Activated T-cell treated with anti-CD3 and anti-CD28 coated beads for 4 hours (primary cell): ENCODE measurements around the gene ACSS3.
"Not testable (repeated sequence)": the region's sequence is repeated elsewhere in the genome, so short reads cannot be mapped to it uniquely, and the experiment has no call there.

Experiments
- DNase-seq: peaks from one replicate; pipeline ENCODE4 v3.0.0-alpha.2; 2020

ACSS3 gene

DNA sequence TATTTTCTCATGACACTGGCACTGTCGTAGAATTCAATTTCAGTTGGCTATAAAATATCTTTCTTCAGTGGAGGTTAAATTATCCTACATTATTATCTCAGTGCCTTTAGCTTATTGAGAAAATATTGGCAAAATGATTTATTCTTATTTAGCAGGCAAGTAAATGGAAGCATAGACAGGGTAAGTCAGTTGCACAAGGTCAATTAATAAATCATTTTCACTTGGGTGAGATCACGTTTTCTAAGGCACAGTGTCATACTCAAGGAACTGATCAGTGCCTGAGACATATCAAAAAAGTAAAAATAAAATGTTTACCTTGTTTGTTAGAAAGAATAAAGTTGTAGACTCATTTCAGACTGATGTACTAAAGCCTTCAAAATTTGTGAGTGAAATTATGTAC, 95.0 kb downstream of the ACSS3 start:
- no peak for DNase-seq

- DNase-seq = no peak
These were observed 96.8 kb downstream of the ACSS3 start for GRCh38 chr12:81174664-81175063.

DNA sequence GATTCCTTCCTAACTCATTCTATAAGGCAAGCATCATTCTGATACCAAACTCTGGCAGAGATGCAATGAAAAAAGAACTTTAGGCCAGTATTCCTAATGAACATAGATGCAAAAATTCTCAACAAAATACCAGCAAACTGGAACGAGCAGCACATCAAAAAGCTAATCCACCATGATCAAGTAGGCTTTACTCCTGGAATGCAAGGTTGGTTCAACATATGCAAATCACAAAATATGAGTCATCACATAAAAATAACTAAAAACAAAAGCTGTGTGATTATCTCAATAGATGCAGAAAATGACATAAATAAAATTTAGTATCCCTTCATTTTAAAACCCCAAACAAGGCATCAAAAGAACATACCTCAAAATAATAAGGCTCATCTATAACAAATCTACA, 98.9 kb downstream of the ACSS3 start:
- no peak for DNase-seq

DNA sequence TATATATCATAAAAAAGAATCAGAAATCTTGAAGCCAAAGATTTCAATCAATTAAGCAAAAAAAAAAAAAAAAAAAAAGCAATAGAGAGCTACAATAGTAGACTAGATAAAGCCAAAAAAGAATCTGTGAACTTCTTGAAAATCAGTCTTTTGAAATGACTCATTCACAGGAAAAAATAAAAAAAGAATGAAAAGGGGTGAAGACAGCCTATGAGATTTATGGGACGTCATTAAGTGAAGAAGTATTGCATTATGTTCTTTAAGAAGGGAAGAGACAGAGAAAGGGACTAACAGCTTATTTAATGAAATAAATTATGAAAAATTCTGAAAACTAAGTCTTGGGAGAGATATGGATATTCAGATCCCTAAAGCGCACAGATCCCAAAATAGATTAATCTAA, 103.8 kb downstream of the ACSS3 start:
- no peak for DNase-seq

DNA sequence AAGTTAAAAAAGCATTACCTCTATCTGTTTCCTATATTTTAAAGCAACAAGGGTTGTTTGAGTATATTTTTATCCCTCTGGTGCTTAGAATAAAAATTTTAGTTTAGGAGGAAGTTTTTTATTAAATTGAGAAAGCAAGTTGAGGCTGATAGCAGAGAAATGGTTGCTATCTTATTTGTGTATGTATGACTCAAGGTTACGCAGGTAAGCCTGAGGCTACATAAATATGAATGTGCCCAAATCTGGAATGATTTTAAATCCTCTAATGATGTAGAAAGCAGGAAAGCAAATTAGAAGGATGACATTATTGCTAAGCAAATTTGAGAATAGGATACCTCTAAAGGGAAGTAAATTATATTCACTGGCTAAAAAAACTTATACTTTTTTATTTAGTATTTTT, 109.8 kb downstream of the ACSS3 start:
- DNase-seq = no peak

DNA sequence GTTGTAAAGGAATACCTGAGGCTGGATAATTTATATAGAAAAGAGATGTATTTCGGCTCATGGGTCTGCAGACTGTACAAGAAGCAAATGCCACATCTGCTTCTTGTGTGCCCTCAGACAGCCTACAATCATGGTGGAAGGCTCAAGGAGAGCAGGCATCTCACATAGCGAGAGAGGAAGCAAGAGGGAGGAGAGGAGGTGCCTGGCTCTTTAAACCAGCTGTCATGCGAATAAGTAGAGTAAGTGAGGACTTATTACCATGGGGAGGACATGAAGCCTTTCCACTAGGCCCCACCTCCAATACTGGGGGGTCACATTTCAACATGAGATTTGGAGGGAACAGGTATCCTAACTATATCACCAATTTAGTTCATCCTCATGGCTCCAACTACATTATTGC, 118.7 kb downstream of the ACSS3 start:
- no peak for DNase-seq

GRCh38 chr12:81200561-81200960, 122.7 kb downstream of the ACSS3 start:
- DNase-seq = not testable (repeated sequence)

DNA sequence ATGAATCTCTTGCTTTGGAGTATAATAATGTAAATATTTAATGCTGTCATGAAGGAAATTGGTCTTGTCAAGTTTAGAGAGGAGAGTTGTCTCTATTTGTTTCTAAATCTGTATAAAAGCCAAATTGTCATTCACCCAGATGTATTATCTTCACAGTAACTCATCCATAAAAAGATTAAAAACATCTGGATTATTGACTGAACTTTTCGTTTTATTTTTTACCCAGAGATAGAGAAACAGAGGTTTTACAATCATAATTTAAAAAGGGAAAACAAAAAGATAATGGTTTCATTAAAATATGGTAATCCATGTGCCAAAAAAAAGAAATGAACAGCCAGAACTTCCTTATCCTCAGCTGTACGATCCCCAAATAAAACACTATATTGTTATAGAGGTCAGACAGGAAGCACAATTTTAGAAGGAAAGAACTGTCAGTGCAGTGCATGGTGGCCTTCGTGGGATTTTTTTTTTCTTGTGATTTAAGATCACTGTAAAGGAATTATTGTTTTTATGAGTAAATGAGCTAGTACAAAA, 125.9 kb downstream of the ACSS3 start:
- no peak for DNase-seq

- DNase-seq = no peak
These were observed 127.5 kb downstream of the ACSS3 start for GRCh38 chr12:81205416-81205815.

- DNase-seq = no peak
These were observed 128.6 kb downstream of the ACSS3 start for GRCh38 chr12:81206429-81206828.

DNA sequence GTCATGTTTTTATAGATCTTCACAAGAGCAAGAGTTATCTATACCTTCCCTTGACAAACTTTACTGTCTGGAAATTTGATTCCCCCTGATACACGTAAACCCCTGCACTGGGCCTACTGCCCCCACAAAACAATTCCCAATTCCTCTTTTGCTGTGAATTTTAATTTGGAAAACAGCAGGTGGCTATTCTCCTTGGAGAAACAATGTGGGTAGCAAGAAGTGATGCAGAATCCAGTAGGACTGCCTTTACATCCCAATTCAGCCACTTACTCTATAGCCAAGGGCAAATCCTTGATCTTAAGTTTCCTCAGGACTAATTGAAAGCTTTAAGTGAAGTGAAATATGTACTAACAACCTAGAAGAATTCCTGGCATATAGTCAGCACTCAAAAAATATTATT, 129.3 kb downstream of the ACSS3 start:
- DNase-seq = no peak

DNA sequence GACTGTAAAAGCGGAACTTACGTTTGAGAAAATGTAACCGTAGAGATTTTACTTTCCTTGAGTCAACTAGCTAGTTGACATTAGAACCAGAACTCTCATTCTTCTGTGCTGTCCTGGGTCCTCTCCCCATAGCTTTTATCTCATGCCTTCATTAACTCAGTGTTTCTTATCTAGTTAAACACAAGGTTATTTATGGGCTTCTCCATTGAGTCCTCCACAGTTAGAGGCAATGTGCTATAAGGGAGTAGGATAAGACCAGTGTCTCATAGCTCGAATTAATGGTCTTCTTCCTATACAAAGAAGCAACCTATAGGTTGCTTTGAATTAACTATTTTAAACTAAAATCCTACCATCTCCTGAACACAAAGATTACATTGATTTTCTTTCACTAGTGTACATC, 129.8 kb downstream of the ACSS3 start:
- DNase-seq = no peak

GRCh38 chr12:81208187-81208911, 130.5 kb downstream of the ACSS3 start:
- no peak for DNase-seq

DNA sequence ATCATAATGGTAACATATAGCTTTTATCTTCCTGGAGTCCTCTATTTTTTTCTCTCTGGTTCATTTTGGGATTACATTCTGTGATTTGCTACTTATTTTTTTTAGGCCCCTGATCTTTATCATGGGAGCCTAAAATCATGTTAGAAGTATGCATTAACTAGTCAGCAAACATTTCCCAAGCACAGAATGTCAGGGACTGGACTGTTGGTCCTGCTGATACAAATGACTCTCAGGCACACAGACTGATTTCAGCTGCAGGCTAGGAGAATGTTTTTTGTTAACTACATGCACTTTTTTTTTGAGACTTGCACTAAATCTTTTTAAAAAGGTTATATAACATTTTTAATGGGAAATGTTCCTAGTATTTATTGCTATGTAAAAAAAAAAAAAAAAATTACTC, 131.1 kb downstream of the ACSS3 start:
- DNase-seq = no peak

GRCh38 chr12:81209772-81210225, 131.9 kb downstream of the ACSS3 start:
- DNase-seq = not testable (repeated sequence)

- DNase-seq = no peak
These were observed 133.4 kb downstream of the ACSS3 start for GRCh38 chr12:81211306-81211705.

GRCh38 chr12:81212996-81213696, 135.3 kb downstream of the ACSS3 start:
- DNase-seq = no peak

GRCh38 chr12:81216739-81217138, 138.9 kb downstream of the ACSS3 start:
- no peak for DNase-seq

DNA sequence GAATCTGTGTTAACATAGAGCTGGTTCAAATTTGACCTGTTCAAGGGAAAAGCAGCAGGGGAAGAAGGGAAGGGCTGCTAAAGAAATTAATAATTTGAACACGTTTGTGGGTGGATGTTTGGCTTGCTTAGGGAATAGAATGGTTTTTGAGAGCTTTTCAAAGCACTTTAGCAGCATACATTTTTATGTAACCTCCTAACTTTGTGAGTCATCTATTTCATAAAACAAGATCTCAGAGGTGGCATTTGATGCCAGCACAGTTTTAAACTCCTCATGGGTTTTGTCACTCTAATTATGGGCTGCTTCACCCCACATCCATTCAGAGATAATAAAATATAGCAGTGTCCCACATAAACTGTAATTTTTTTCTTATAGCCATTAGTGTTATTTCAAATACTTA, 143.8 kb downstream of the ACSS3 start:
- no peak for DNase-seq

- no peak for DNase-seq
These were observed 145.1 kb downstream of the ACSS3 start for GRCh38 chr12:81222846-81223592.

GRCh38 chr12:81224626-81225025, 146.7 kb downstream of the ACSS3 start:
- DNase-seq = no peak

GRCh38 chr12:81229759-81230158, 151.9 kb downstream of the ACSS3 start:
- DNase-seq = no peak

GRCh38 chr12:81231574-81232368, 153.9 kb downstream of the ACSS3 start:
- no peak for DNase-seq
